H9 (cell line): ENCODE results near the gene ACOX1. TPM values are rescaled to one million over a fixed set of nuclear protein-coding genes. Genes with fewer than 3 reads are reported as not detected.

Experiments used
- DNase-seq: peaks from one replicate; pipeline ENCODE4 v3.0.0-alpha.2; 2017
- H2AFZ ChIP-seq: one replicate; pipeline ENCODE4 v1.6.1; 2013; ENCODE audit warnings: mild to moderate bottlenecking, low read length, control low read depth, moderate library complexity
- H2AK5ac ChIP-seq: 2 replicates; pipeline ENCODE4 v1.6.1; 2013; ENCODE audit warnings: low read length, control low read depth, mixed read lengths; ENCODE audit not compliant: insufficient read length
- H2BK120ac ChIP-seq: one replicate; pipeline ENCODE4 v1.6.1; 2013; ENCODE audit warnings: low read depth, mild to moderate bottlenecking, low read length, control low read depth, inconsistent platforms; ENCODE audit not compliant: poor library complexity, severe bottlenecking
- H2BK12ac ChIP-seq: 2 replicates; pipeline ENCODE4 v1.6.1; 2013; ENCODE audit warnings: low read length, control low read depth, mixed read lengths, low read depth; ENCODE audit not compliant: insufficient read length
- H2BK15ac ChIP-seq: 2 replicates; pipeline ENCODE4 v1.6.1; 2013; ENCODE audit warnings: low read depth, low read length, control low read depth
- H2BK20ac ChIP-seq: one replicate; pipeline ENCODE4 v1.6.1; 2013; ENCODE audit warnings: low read depth, mild to moderate bottlenecking, low read length, control low read depth, inconsistent platforms; ENCODE audit not compliant: poor library complexity, severe bottlenecking
- H2BK5ac ChIP-seq: 2 replicates; pipeline ENCODE4 v1.6.1; 2013; ENCODE audit warnings: low read length, control low read depth, mixed read lengths; ENCODE audit not compliant: insufficient read length
- H3K14ac ChIP-seq: 2 replicates; pipeline ENCODE4 v1.6.1; 2013; ENCODE audit warnings: low read length, control low read depth; ENCODE audit not compliant: insufficient read depth
- H3K18ac ChIP-seq: 2 replicates; pipeline ENCODE4 v1.6.1; 2013; ENCODE audit warnings: low read depth, mild to moderate bottlenecking, mixed read lengths, low read length, control low read depth; ENCODE audit not compliant: insufficient read length
- H3K23ac ChIP-seq: 2 replicates; pipeline ENCODE4 v1.6.1; 2013; ENCODE audit warnings: low read length, control low read depth, mixed read lengths, low read depth; ENCODE audit not compliant: insufficient read length
- H3K23me2 ChIP-seq: 2 replicates; pipeline ENCODE4 v1.6.1; 2013; ENCODE audit warnings: low read depth, mild to moderate bottlenecking, mixed read lengths, low read length, control low read depth; ENCODE audit not compliant: insufficient read length, poor library complexity, severe bottlenecking
- H3K27ac ChIP-seq: 2 replicates; pipeline ENCODE4 v1.5.1; 2013; ENCODE audit warnings: low read length, control low read depth, mixed read lengths, low read depth; ENCODE audit not compliant: insufficient read length
- H3K27me3 ChIP-seq: 2 replicates; pipeline ENCODE4 v1.6.1; 2013; ENCODE audit warnings: low read length, control low read depth, inconsistent platforms; ENCODE audit not compliant: insufficient read depth
- H3K4ac ChIP-seq: 2 replicates; pipeline ENCODE4 v1.6.1; 2013; ENCODE audit warnings: low read depth, mild to moderate bottlenecking, control low read depth, inconsistent platforms, low read length, moderate library complexity
- H3K4me1 ChIP-seq: 2 replicates; pipeline ENCODE4 v1.6.1; 2013; ENCODE audit warnings: low read length, control low read depth, inconsistent platforms; ENCODE audit not compliant: insufficient read depth
- H3K4me2 ChIP-seq: 2 replicates; pipeline ENCODE4 v1.6.1; 2013; ENCODE audit warnings: low read length, control low read depth, mixed read lengths; ENCODE audit not compliant: insufficient read length, insufficient read depth
- H3K56ac ChIP-seq: 2 replicates; pipeline ENCODE4 v1.6.1; 2013; ENCODE audit warnings: low read depth, mild to moderate bottlenecking, mixed read lengths, low read length, control low read depth; ENCODE audit not compliant: insufficient read length
- H3K79me1 ChIP-seq: 2 replicates; pipeline ENCODE4 v1.6.1; 2013; ENCODE audit warnings: low read depth, mild to moderate bottlenecking, moderate library complexity, low read length, control low read depth, inconsistent platforms; ENCODE audit not compliant: insufficient read depth, poor library complexity, severe bottlenecking
- H3K79me2 ChIP-seq: 2 replicates; pipeline ENCODE4 v1.6.1; 2013; ENCODE audit warnings: low read length, control low read depth, inconsistent platforms; ENCODE audit not compliant: insufficient read depth
- H3K9ac ChIP-seq: 2 replicates; pipeline ENCODE4 v1.6.1; 2013; ENCODE audit warnings: low read length, control low read depth, mixed read lengths; ENCODE audit not compliant: insufficient read length; ENCODE audit errors: extremely low read depth
- H3K9me3 ChIP-seq: one replicate; pipeline ENCODE4 v1.6.1; 2013; ENCODE audit warnings: low read depth, low read length, inconsistent platforms; ENCODE audit not compliant: control insufficient read depth
- H3T11ph ChIP-seq: one replicate; pipeline ENCODE4 v1.6.1; 2013; ENCODE audit warnings: mild to moderate bottlenecking, low read length, control low read depth, inconsistent platforms
- H4K20me1 ChIP-seq: one replicate; pipeline ENCODE4 v1.6.1; 2013; ENCODE audit not compliant: control insufficient read depth, insufficient read length, insufficient read depth
- H4K5ac ChIP-seq: 2 replicates; pipeline ENCODE4 v1.6.1; 2013; ENCODE audit warnings: low read depth, mild to moderate bottlenecking, mixed read lengths, low read length, control low read depth; ENCODE audit not compliant: insufficient read length
- H4K8ac ChIP-seq: replicated peaks from 2 replicates; pipeline ENCODE4 v1.6.1; 2013; ENCODE audit warnings: low read length, control low read depth, mixed read lengths, low read depth; ENCODE audit not compliant: insufficient read length
- H4K91ac ChIP-seq: 2 replicates; pipeline ENCODE4 v1.6.1; 2013; ENCODE audit warnings: low read depth, mild to moderate bottlenecking, moderate library complexity, mixed read lengths, low read length, control low read depth; ENCODE audit not compliant: insufficient read length
- H3K27ac Mint-ChIP-seq, 3 experiments: 2 replicates in 2 of 3; 3 replicates in 1 of 3; pipeline ENCODE4 v1.8.0; 2020 to 2021; ENCODE audit warnings: mixed read lengths in 3 of 3, mild to moderate bottlenecking in 1 of 3, moderate library complexity in 1 of 3
- H3K27me3 Mint-ChIP-seq: 2 replicates; pipeline ENCODE4 v1.8.0; 2021; ENCODE audit warnings: low read depth, mild to moderate bottlenecking, moderate library complexity, mixed read lengths
- H3K36me3 Mint-ChIP-seq, 3 experiments: 2 replicates in 2 of 3; 3 replicates in 1 of 3; pipeline ENCODE4 v1.8.0; 2020 to 2021; ENCODE audit warnings: low read depth in 3 of 3, mixed read lengths in 3 of 3; ENCODE audit not compliant: insufficient read depth in 1 of 3
- H3K4me1 Mint-ChIP-seq, 2 experiments: 2 replicates each; pipeline ENCODE4 v1.8.0; 2020; ENCODE audit warnings: mixed read lengths in 2 of 2
- H3K4me3 Mint-ChIP-seq, 2 experiments: 2 replicates in 1 of 2; 3 replicates in 1 of 2; pipeline ENCODE4 v1.8.0; 2020 to 2021; ENCODE audit warnings: mild to moderate bottlenecking in 2 of 2, mixed read lengths in 2 of 2, moderate library complexity in 1 of 2
- H3K9me3 Mint-ChIP-seq, 2 experiments: 2 replicates in 1 of 2; 3 replicates in 1 of 2; pipeline ENCODE4 v1.8.0; 2020; ENCODE audit warnings: mild to moderate bottlenecking in 2 of 2, mixed read lengths in 2 of 2, moderate library complexity in 1 of 2
- WGBS: extraction: QIAGEN DNeasy Blood & Tissue Kit; methylation state at CpG from one replicate; pipeline ENCODE4 v1.1.7; 2013; ENCODE audit warnings: missing lambda C conversion rate, low lambda C conversion rate, mixed read lengths; ENCODE audit not compliant: insufficient read length; ENCODE audit errors: extremely low coverage; 5-methylcytosine and 5-hydroxymethylcytosine counted together
- long read RNA-seq: library from polyadenylated mRNA; unstranded; transcript quantifications from one replicate; pipeline ENCODE4 v2.0.0, GENCODE V29; 2020
- total RNA-seq: library from RNA; stranded (reverse); gene quantifications from 2 replicates; pipeline ENCODE4 v1.2.1, GENCODE V29; 2021
- TF ChIP-seq, protein P1 (sequence below): fragments of 200-600 bp; sonication (generic); conservative IDR thresholded peaks from 3 replicates; pipeline ENCODE4 v1.8.0; 2021; ENCODE audit warnings: antibody characterized with exemption, mild to moderate bottlenecking

The ACOX1 gene
- total RNA-seq: 27.2 and 27.4 TPM in 2 replicates
- long read RNA-seq, full-length matches to known transcripts: 89 of 116 reads
- long read RNA-seq, partial matches to known transcripts: 13 of 116 reads
- long read RNA-seq, other reads (novel, unspliced or antisense): 14 of 116 reads

DNA sequence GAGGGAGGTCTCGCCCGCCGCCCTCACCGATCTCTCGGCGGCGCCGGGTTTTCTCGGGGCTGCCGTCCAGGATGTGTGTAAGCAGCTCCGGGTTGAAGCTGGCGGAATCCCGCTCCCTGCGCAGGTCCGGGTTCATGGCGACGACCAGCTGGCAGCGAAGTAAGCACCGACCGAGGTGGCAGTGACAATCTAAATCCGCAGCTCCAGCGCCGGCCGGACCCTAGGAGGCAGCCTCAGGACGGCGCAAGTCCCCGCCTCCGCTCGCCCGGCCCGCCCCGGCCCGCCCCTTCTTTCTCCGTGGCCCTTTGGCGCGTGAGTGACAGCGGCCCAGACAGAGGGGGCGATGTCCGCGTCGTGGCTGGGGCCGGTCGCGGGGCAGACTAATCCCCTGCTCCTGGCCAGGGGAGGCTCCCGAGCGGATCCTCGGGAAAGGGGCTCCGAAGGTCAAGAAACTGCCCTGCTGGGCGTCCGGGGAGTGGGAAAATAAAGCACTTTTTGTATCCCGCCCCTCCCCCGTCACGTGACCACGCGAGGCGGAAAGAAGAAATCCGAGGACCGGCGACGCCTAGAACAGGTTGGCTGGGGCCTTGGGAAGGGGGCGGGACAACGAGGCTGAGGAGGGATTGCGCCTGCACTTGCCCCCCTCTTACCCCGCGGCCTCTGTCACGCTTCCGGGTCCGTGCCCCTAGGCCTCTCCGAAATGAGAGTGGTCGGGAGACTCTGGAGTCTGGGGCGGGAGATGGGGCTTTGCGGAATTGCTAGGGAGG is at the start of gene ACOX1, which contains the start of gene TEN1:
ACOX1 (minus strand) TSS at position 229 of the 767 bp plus-strand sequence; CDS start at position 136, 93 bp downstream.
TEN1 (plus strand) TSS at position 303 of the 767 bp plus-strand sequence. CDS start 6,953 bp downstream, outside the sequence.
- Mint-ChIP-seq H3K9me3 (no peaks in the 10 kb centered on the region), H3K4me3 (peak within 1 kb of the TSS; percentile 93 to 95), H3K27ac (peak within 1 kb of the TSS; percentile 99 to 100 (median 100)), H3K36me3 (peaks cover 7 to 20% (median 19%) of the 10 kb centered on the region in 3 experiments; a peak in 6 of 7 replicates), H3K27me3 (no peaks in the 10 kb centered on the region), H3K4me1 (peaks cover 52 to 57% of the 10 kb centered on the region in 2 experiments)
- Histone ChIP-seq H3K4me1 (peaks cover 4% of the 10 kb centered on the region; the same call in 1 of the 2 replicates), H3K9me3 (no peaks in the 10 kb centered on the region), H3K9ac (peak within 1 kb of the TSS; percentile 79), H3K56ac (no peak within 1 kb of the TSS), H3K79me2 (no peaks in the 10 kb centered on the region), H3K79me1 (no peaks in the 10 kb centered on the region), H2BK20ac (no peak within 1 kb of the TSS), H2AFZ (no peak within 1 kb of the TSS), H2BK5ac (no peak within 1 kb of the TSS), H4K8ac (no peak within 1 kb of the TSS), H3K27me3 (no peaks in the 10 kb centered on the region), H3K23me2 (peaks cover 11% of the 10 kb centered on the region), H3T11ph (no peak within 1 kb of the TSS), H3K18ac (peak within 1 kb of the TSS; percentile 91), H3K27ac (peak within 1 kb of the TSS; percentile 80), H3K14ac (peak within 1 kb of the TSS; percentile 91), H2AK5ac (no peak within 1 kb of the TSS), H3K23ac (no peak within 1 kb of the TSS), H4K5ac (no peak within 1 kb of the TSS), H4K20me1 (no peaks in the 10 kb centered on the region), H3K4me2 (peak within 1 kb of the TSS; percentile 93), H2BK120ac (no peak within 1 kb of the TSS), H4K91ac (no peak within 1 kb of the TSS), H2BK12ac (no peak within 1 kb of the TSS), H2BK15ac (no peak within 1 kb of the TSS), H3K4ac (no peak within 1 kb of the TSS; the same call in 1 of the 2 replicates)
- peak; percentile 99 for DNase-seq
- no CpG with 5 or more reads among the region's 72 CpGs for WGBS
- TF ChIP-seq, protein P1, sequence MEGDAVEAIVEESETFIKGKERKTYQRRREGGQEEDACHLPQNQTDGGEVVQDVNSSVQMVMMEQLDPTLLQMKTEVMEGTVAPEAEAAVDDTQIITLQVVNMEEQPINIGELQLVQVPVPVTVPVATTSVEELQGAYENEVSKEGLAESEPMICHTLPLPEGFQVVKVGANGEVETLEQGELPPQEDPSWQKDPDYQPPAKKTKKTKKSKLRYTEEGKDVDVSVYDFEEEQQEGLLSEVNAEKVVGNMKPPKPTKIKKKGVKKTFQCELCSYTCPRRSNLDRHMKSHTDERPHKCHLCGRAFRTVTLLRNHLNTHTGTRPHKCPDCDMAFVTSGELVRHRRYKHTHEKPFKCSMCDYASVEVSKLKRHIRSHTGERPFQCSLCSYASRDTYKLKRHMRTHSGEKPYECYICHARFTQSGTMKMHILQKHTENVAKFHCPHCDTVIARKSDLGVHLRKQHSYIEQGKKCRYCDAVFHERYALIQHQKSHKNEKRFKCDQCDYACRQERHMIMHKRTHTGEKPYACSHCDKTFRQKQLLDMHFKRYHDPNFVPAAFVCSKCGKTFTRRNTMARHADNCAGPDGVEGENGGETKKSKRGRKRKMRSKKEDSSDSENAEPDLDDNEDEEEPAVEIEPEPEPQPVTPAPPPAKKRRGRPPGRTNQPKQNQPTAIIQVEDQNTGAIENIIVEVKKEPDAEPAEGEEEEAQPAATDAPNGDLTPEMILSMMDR: no peak; the same call in 2 of the 3 replicates
